Cardiac fibroblast (primary cell): ENCODE results near the gene SPINK8.

ENCODE experiments used
- DNase-seq, 2 donors: peaks; one replicate each; pipeline versions ENCODE4 v3.0.0 to v3.0.0-alpha.2; 2010; ENCODE audit warnings: low read depth in 2 of 2
- H3K4me3 ChIP-seq, 2 donors: replicated peaks in 1 of 2; 1 replicate in 1 of 2; 2 replicates in 1 of 2; pipeline ENCODE4 v1.5.1; 2011; ENCODE audit warnings: low read depth in 2 of 2, low read length in 2 of 2, mild to moderate bottlenecking in 2 of 2, moderate library complexity in 1 of 2
- CTCF ChIP-seq: IDR thresholded peaks from one replicate; pipeline ENCODE4 v1.5.1; 2011; ENCODE audit warnings: low read depth, mild to moderate bottlenecking, low read length, inconsistent platforms

The SPINK8 gene

GRCh38 chr3:48269592-48269991 is 63.9 kb downstream of the SPINK8 start:
- no peak for DNase-seq
- TF ChIP-seq CTCF: no peak
- H3K4me3 ChIP-seq: no peak overlapping the region

GRCh38 chr3:48268936-48269561 is 64.4 kb downstream of the SPINK8 start:
- no peak overlapping the region for H3K4me3 ChIP-seq
- TF ChIP-seq CTCF: no peak
- peak in 1 of 2 donors; percentile 9 for DNase-seq

- DNase-seq: no peak
- H3K4me3 ChIP-seq: no peak overlapping the region
- TF ChIP-seq CTCF: no peak
Observed at GRCh38 chr3:48268381-48268935, 65.0 kb downstream of the SPINK8 start.

GRCh38 chr3:48267782-48268181 is 65.7 kb downstream of the SPINK8 start:
- no peak for DNase-seq
- no peak overlapping the region for H3K4me3 ChIP-seq
- no peak for TF ChIP-seq CTCF

GRCh38 chr3:48258530-48258929 is 74.9 kb downstream of the SPINK8 start:
- no peak overlapping the region for H3K4me3 ChIP-seq
- TF ChIP-seq CTCF: no peak
- DNase-seq: no peak
